RCC 7860 (cell line): ENCODE results near the gene ME3.
"Not testable (repeated sequence)": the region's sequence is repeated elsewhere in the genome, so short reads cannot be mapped to it uniquely, and the experiment has no call there.

Source experiments
- DNase-seq: peaks from one replicate; pipeline ENCODE4 v3.0.0-alpha.2; 2015; ENCODE audit warnings: low spot score
- FAIRE-seq: peaks from 2 replicates; lab custom pipeline; 2012; peaks lifted over from hg19 to GRCh38; lab: Jason Lieb, UNC

Gene ME3

GRCh38 chr11:86623736-86624135 is 48.7 kb downstream of the ME3 start:
- FAIRE-seq (no peak), DNase-seq (no peak)

DNA sequence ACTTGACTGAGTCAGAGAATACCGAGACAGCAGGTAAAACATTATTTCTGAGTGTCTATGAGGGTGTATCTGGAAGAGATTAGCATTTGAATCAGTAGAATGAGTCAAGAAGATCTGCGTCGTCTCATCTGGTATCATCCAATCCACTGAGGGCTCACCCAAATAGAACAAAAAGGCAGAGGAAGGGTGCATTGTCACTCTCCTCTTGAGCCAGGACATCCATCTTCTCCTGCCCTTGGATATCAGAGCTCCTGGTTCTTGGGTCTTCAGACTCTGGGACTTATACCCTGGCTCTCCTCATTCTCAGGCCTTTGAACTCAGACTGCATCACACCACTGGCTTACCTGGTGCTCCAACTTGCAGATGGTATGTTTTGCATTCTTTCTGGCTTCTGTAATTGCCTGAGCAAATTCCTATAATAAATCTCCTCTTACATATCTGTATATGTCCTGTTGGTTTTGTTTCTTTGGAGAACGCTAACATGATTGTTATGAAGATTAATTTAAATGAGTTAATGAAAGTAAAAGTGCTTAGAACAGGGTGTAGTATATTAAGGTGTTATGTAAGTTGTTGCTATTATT is 49.3 kb downstream of the ME3 start:
- FAIRE-seq (no peak), DNase-seq (no peak)

GRCh38 chr11:86621854-86622253 is 50.6 kb downstream of the ME3 start:
- no peak for DNase-seq
- no peak for FAIRE-seq

GRCh38 chr11:86620891-86621521 is 51.4 kb downstream of the ME3 start:
- FAIRE-seq = no peak
- DNase-seq = no peak

- FAIRE-seq = not testable (repeated sequence)
- DNase-seq = peak; percentile 5
Observed at GRCh38 chr11:86619428-86619827, 53.0 kb downstream of the ME3 start.

- DNase-seq (no peak), FAIRE-seq (no peak)
Observed at GRCh38 chr11:86617502-86617901, 54.9 kb downstream of the ME3 start.

GRCh38 chr11:86615487-86615886 is 56.9 kb downstream of the ME3 start:
- no peak for DNase-seq

DNA sequence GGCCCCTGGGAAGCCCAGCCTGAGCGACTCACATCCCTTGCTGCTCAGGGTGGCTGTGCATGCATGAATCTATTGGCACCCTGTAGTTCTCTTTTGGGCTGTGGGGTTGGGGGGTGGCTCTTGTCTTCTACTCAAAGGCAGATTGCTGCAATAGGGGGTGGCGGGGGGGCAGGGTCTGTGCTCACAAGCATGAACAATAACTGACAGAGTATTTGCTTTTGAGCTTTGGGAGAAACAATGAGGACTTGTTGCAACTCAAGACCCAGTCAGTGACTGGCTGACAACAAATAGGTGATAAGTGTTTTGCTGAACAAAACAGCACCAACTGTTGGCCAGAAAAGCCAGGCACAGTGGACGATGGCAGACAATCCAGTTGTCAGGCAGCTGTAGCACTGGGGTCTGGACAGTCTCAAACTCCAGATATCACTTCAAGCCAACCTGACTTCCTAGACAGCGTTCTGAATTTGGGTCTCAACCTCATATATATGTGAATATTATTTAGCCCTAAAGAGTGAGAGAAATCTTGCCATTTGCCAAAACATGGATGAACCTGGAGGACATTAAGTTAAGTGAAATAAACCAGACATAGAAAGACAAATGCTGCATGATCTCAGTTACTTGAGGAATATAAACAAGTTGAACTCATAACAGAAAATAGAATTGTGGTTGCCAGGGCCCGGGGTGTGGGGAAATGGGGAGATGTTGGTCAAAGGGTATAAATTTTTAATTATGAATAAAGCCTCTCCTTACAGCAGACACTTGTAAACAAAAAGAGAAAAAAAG is 61.7 kb downstream of the ME3 start:
- no peak for FAIRE-seq
- DNase-seq = no peak

More at GRCh38 chr11:86615487-86615886, 56.9 kb downstream of the ME3 start:
- FAIRE-seq = no peak

DNA sequence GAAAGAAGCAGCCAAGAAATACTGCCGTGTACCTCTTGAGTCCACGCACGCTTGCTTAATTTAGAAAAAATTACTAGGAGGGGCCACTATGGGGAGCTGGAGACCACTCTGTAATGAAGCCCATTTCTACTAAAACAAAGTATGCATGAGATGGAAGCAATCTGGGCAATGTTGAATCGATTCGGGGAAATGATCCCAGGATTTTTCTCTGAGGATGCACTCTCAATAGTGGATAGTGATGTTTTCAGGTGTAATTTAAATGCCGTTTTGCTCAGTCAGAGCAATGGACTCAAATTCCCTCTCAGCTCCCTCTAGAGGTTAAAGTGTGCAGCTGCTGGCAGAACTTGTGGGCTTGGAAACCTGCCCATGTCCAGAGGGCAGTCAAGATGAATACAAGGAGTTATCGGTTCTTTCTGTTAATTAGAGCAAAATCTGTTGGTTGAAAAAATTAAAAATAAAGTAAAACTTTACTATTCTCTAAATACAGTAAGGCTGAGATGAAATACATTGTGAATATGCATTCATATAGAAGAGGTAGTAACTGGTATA is 64.1 kb downstream of the ME3 start:
- FAIRE-seq (peak; percentile 69), DNase-seq (peak; percentile 53)

GRCh38 chr11:86606836-86607481 is 65.5 kb downstream of the ME3 start:
- no peak for FAIRE-seq
- DNase-seq = no peak

- DNase-seq (no peak), FAIRE-seq (no peak)
Observed at GRCh38 chr11:86606270-86606835, 66.1 kb downstream of the ME3 start.

DNA sequence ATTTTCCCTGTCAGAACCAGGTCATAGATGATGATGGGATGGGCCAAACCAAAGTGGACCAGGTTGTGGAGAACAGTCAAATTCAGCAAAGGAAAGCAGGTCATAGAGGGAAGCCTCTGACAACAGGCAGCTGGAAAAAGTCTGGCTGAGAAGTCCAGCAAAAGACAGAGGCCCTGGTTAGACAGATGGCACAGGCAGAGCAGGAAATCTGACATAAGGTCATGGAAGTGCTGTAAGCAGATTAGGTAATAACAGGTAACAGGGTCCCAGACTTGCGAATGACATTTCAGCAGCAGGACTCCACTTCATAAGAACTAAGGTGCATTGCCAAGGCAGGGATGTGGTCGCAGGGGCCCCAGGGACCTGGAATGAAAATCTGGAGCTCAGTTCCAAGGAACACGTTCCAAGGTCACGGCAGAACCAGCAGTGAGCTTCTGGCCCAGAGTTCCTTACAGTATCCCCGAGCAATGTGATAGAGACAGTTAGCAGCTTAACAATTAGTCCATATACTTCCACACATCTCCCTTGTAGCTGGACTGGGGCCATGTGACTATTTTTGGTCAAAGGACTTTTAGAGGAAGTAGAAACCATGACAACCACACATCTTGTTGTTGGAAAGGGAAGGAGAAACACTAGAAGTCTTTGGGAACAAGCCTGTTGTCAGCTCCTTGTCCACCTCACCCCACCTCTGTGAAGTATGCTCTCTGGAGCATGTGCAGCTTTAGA is 75.4 kb downstream of the ME3 start:
- DNase-seq (no peak), FAIRE-seq (no peak)

DNA sequence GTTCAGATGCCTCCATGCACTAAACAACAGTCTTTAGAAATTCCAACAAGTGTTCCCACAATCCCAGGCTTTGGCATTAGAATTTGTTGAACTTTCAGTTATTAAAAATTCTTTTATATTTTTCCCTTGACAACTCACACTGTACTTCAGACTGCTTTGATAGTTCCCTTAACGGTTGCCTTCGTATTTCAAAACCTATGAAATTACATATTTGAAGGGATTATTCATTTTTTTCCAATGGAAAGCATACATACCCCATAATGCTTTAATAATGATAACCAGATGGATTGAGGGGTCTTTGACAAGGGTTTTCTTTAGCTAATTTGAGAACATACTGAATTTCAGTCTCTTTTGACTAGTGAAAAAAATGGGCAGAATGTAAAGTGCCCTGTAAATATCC is 76.5 kb downstream of the ME3 start:
- DNase-seq (no peak), FAIRE-seq (no peak)

GRCh38 chr11:86595451-86595850 is 77.0 kb downstream of the ME3 start:
- FAIRE-seq (no peak), DNase-seq (no peak)

GRCh38 chr11:86594746-86595145 is 77.7 kb downstream of the ME3 start:
- DNase-seq (peak; percentile 81), FAIRE-seq (peak; percentile 69)

DNA sequence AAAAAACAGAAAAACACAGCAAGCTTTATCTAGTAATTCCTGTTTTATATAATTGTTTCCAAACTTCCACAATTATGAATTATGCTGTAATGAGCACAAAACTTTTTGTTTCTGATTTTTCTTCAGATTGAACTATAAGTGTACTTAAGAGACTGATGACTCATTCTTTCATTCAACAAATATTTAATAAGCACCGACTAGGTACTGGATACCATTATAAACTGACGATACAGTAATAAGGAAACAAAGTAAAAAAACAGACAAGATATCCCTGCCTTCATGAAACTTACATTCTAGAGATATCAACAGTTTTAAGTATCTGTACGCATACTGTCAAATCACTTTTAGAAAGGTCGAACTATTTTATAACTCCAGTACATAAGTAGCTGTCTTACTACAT is 78.6 kb downstream of the ME3 start:
- DNase-seq (no peak), FAIRE-seq (no peak)

DNA sequence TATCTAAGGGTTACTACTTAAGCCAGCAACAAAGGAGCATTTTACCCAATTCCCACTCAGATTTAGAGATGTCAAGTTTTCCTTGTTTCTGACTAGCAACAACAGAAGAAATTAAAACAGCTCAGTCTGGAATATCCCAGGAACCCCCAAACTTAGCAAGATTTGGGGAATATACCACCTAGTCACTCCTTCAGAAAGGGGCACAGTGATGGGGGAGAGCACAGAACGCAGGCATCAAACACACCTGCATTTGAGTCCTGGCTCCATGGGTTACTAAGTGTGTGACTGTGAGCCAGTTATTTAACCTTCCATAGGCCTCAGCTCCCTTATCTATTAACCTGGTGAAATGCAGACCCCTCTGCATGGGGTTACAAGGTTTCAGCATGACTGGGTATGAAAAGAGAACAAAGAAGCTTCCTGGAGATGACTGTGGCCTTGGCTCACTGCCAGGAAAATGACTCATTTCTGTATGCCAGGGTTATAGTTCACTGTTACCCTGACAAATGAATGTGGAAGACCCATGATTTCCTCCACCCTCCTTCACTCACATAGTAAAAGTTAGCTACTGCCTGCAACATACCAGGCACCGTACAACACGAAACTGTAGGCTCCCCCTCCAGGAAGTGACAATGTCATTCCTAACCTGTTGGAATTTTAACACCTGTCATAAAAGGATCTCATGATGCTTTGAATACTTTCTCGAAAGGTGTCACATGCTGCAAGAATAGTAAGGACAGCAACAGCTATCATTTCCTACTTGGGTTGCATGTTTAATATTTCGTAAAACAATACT is 79.6 kb downstream of the ME3 start:
- FAIRE-seq (peak; percentile 96), DNase-seq (peak; percentile 99)

DNA sequence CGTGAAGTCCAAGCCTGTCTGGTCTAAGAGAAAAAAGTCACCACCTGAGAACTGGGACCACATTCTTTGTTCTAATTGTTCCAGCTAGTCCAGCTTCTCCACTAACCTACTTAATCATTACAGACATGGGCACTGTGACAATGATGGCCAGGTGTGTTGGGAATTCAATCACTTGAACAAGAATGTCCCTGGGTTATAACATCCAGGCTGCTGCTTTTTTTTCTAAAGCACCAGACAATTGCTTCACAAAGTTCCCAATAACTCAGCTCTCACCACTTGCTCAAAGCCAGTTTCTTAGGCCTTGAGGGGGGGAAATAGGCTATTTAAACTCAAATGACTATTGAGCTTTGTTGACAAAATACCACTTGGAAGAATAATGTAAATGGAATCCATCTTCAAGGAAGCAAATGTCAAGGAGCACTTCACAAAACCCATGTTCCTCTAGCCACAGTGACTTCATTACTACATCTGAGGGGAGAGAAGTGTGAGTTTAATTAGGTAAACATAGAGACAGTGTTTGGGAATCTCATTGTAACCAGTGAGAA is 80.3 kb downstream of the ME3 start:
- peak; percentile 41 for DNase-seq
- FAIRE-seq = no peak

- DNase-seq (peak; percentile 16), FAIRE-seq (no peak)
Observed at GRCh38 chr11:86591631-86592030, 80.8 kb downstream of the ME3 start.
